K562 (cell line): ENCODE data around the gene ALG14. TPM values are rescaled to one million over a fixed set of nuclear protein-coding genes. Genes with fewer than 3 reads are reported as not detected.
A peak's percentile ranks its signal among the peaks of the same experiment; 100 is the strongest.

Experiments
- ARID4B ChIP-seq: sonication (generic); formaldehyde crosslinking; IDR thresholded peaks from 2 replicates; pipeline ENCODE4 v1.8.0; 2022; ENCODE audit warnings: mild to moderate bottlenecking, missing genetic modification reagents
- DPF2 ChIP-seq: fragments of 450-650 bp; IDR thresholded peaks from 2 replicates; pipeline ENCODE4 v1.6.1; 2016
- FIP1L1 ChIP-seq: fragments of 200-400 bp; formaldehyde crosslinking; IDR thresholded peaks from 2 replicates; pipeline ENCODE4 v1.6.1; 2018; ENCODE audit warnings: mild to moderate bottlenecking, low read depth, low read length; ENCODE audit not compliant: poor library complexity, severe bottlenecking
- MEF2D ChIP-seq: conservative IDR thresholded peaks from 2 replicates; pipeline ENCODE4 v1.6.1; 2016; ENCODE audit warnings: low read depth, missing genetic modification characterization, missing compliant biosample characterization
- TAF1 ChIP-seq: IDR thresholded peaks from 2 replicates; pipeline ENCODE4 v1.6.1; 2011; ENCODE audit warnings: mild to moderate bottlenecking, low read length, moderate library complexity; ENCODE audit not compliant: insufficient read depth, control insufficient read depth, severe bottlenecking; ENCODE audit errors: extremely low read depth
- TSHZ1 ChIP-seq: fragments of 250-450 bp; sonication (Bioruptor Pico); IDR thresholded peaks from 2 replicates; pipeline ENCODE4 v1.4.0; 2020; ENCODE audit warnings: mild to moderate bottlenecking, moderate library complexity
- ZBTB40 ChIP-seq, 2 experiments: fragments of 450-650 bp in 1 of 2; sonication (generic) in 1 of 2; formaldehyde crosslinking in 1 of 2; IDR thresholded peaks; 2 replicates each; pipeline versions ENCODE4 v1.7.1 to v1.9.0; 2016 to 2022; ENCODE audit warnings: inconsistent platforms in 1 of 2, mild to moderate bottlenecking in 1 of 2, missing genetic modification reagents in 1 of 2
- polyA plus RNA-seq, 8 experiments: library from polyadenylated mRNA; depleted of rRNA in 4 of 8; stranded (reverse) in 5 of 8; unstranded in 3 of 8; fragments of >200 nt; fragmentation: Nextera tagmentation in 2 of 8; fragmentation: Illumina TruSeq in 1 of 8; extraction: Ambion mirVana in 2 of 8; extraction: Trizol in 1 of 8; gene quantifications; 2 replicates each; pipeline versions ENCODE4 v1.2.1 to v1.2.3, GENCODE V29; 2011 to 2014; ENCODE audit warnings: inconsistent platforms in 1 of 8, missing spikeins in 1 of 8
- total RNA-seq, 7 experiments: library from RNA; depleted of rRNA in 6 of 7; stranded (reverse); fragments of >200 nt in 6 of 7; fragmentation: Illumina TruSeq in 2 of 7; extraction: Trizol in 2 of 7; gene quantifications; 2 replicates each; pipeline versions ENCODE4 v1.2.1 to v1.2.3, GENCODE V29; 2011 to 2021; ENCODE audit warnings: low replicate concordance in 1 of 7

The ALG14 gene
- total and polyA plus RNA-seq, 9 of the 15 experiments (the other 6 are each of a cell fraction or from before 2014, with no cell fraction given), result 2.8 to 16.2 (median 4.9) TPM

- TF ChIP-seq ZBTB40 (IDR thresholded peaks at IDR 0.05) (no peak; the same call in 1 of the 2 replicates), ZBTB40 (CRISPR knock-in tag; IDR thresholded peaks at IDR 0.05) (no peak), ARID4B (CRISPR knock-in tag) (no peak), TAF1 (peak; percentile 34), FIP1L1 (peak; percentile 21), DPF2 (no peak), TSHZ1 (CRISPR knock-in tag) (no peak), MEF2D (no peak)
Observed at GRCh38 chr1:95117207-95118066, 44.7 kb upstream of the ALG14 start, which contains the start of gene TLCD4 (continued).
